H9 (cell line): ENCODE measurements around the gene DGKG. TPM values are rescaled to one million over a fixed set of nuclear protein-coding genes. Genes with fewer than 3 reads are reported as not detected.

Experiments
- DNase-seq: peaks from one replicate; pipeline ENCODE4 v3.0.0-alpha.2; 2017
- H2AFZ ChIP-seq: one replicate; pipeline ENCODE4 v1.6.1; 2013; ENCODE audit warnings: mild to moderate bottlenecking, low read length, control low read depth, moderate library complexity
- H2AK5ac ChIP-seq: 2 replicates; pipeline ENCODE4 v1.6.1; 2013; ENCODE audit warnings: low read length, control low read depth, mixed read lengths; ENCODE audit not compliant: insufficient read length
- H2BK120ac ChIP-seq: one replicate; pipeline ENCODE4 v1.6.1; 2013; ENCODE audit warnings: low read depth, mild to moderate bottlenecking, low read length, control low read depth, inconsistent platforms; ENCODE audit not compliant: poor library complexity, severe bottlenecking
- H2BK12ac ChIP-seq: 2 replicates; pipeline ENCODE4 v1.6.1; 2013; ENCODE audit warnings: low read length, control low read depth, mixed read lengths, low read depth; ENCODE audit not compliant: insufficient read length
- H2BK15ac ChIP-seq: 2 replicates; pipeline ENCODE4 v1.6.1; 2013; ENCODE audit warnings: low read depth, low read length, control low read depth
- H2BK20ac ChIP-seq: one replicate; pipeline ENCODE4 v1.6.1; 2013; ENCODE audit warnings: low read depth, mild to moderate bottlenecking, low read length, control low read depth, inconsistent platforms; ENCODE audit not compliant: poor library complexity, severe bottlenecking
- H2BK5ac ChIP-seq: 2 replicates; pipeline ENCODE4 v1.6.1; 2013; ENCODE audit warnings: low read length, control low read depth, mixed read lengths; ENCODE audit not compliant: insufficient read length
- H3K14ac ChIP-seq: 2 replicates; pipeline ENCODE4 v1.6.1; 2013; ENCODE audit warnings: low read length, control low read depth; ENCODE audit not compliant: insufficient read depth
- H3K18ac ChIP-seq: 2 replicates; pipeline ENCODE4 v1.6.1; 2013; ENCODE audit warnings: low read depth, mild to moderate bottlenecking, mixed read lengths, low read length, control low read depth; ENCODE audit not compliant: insufficient read length
- H3K23ac ChIP-seq: 2 replicates; pipeline ENCODE4 v1.6.1; 2013; ENCODE audit warnings: low read length, control low read depth, mixed read lengths, low read depth; ENCODE audit not compliant: insufficient read length
- H3K23me2 ChIP-seq: 2 replicates; pipeline ENCODE4 v1.6.1; 2013; ENCODE audit warnings: low read depth, mild to moderate bottlenecking, mixed read lengths, low read length, control low read depth; ENCODE audit not compliant: insufficient read length, poor library complexity, severe bottlenecking
- H3K27ac ChIP-seq: 2 replicates; pipeline ENCODE4 v1.5.1; 2013; ENCODE audit warnings: low read length, control low read depth, mixed read lengths, low read depth; ENCODE audit not compliant: insufficient read length
- H3K27me3 ChIP-seq: 2 replicates; pipeline ENCODE4 v1.6.1; 2013; ENCODE audit warnings: low read length, control low read depth, inconsistent platforms; ENCODE audit not compliant: insufficient read depth
- H3K4ac ChIP-seq: 2 replicates; pipeline ENCODE4 v1.6.1; 2013; ENCODE audit warnings: low read depth, mild to moderate bottlenecking, control low read depth, inconsistent platforms, low read length, moderate library complexity
- H3K4me1 ChIP-seq: 2 replicates; pipeline ENCODE4 v1.6.1; 2013; ENCODE audit warnings: low read length, control low read depth, inconsistent platforms; ENCODE audit not compliant: insufficient read depth
- H3K4me2 ChIP-seq: 2 replicates; pipeline ENCODE4 v1.6.1; 2013; ENCODE audit warnings: low read length, control low read depth, mixed read lengths; ENCODE audit not compliant: insufficient read length, insufficient read depth
- H3K56ac ChIP-seq: 2 replicates; pipeline ENCODE4 v1.6.1; 2013; ENCODE audit warnings: low read depth, mild to moderate bottlenecking, mixed read lengths, low read length, control low read depth; ENCODE audit not compliant: insufficient read length
- H3K79me1 ChIP-seq: 2 replicates; pipeline ENCODE4 v1.6.1; 2013; ENCODE audit warnings: low read depth, mild to moderate bottlenecking, moderate library complexity, low read length, control low read depth, inconsistent platforms; ENCODE audit not compliant: insufficient read depth, poor library complexity, severe bottlenecking
- H3K79me2 ChIP-seq: 2 replicates; pipeline ENCODE4 v1.6.1; 2013; ENCODE audit warnings: low read length, control low read depth, inconsistent platforms; ENCODE audit not compliant: insufficient read depth
- H3K9ac ChIP-seq: 2 replicates; pipeline ENCODE4 v1.6.1; 2013; ENCODE audit warnings: low read length, control low read depth, mixed read lengths; ENCODE audit not compliant: insufficient read length; ENCODE audit errors: extremely low read depth
- H3K9me3 ChIP-seq: one replicate; pipeline ENCODE4 v1.6.1; 2013; ENCODE audit warnings: low read depth, low read length, inconsistent platforms; ENCODE audit not compliant: control insufficient read depth
- H3T11ph ChIP-seq: one replicate; pipeline ENCODE4 v1.6.1; 2013; ENCODE audit warnings: mild to moderate bottlenecking, low read length, control low read depth, inconsistent platforms
- H4K20me1 ChIP-seq: one replicate; pipeline ENCODE4 v1.6.1; 2013; ENCODE audit not compliant: control insufficient read depth, insufficient read length, insufficient read depth
- H4K5ac ChIP-seq: 2 replicates; pipeline ENCODE4 v1.6.1; 2013; ENCODE audit warnings: low read depth, mild to moderate bottlenecking, mixed read lengths, low read length, control low read depth; ENCODE audit not compliant: insufficient read length
- H4K8ac ChIP-seq: replicated peaks from 2 replicates; pipeline ENCODE4 v1.6.1; 2013; ENCODE audit warnings: low read length, control low read depth, mixed read lengths, low read depth; ENCODE audit not compliant: insufficient read length
- H4K91ac ChIP-seq: 2 replicates; pipeline ENCODE4 v1.6.1; 2013; ENCODE audit warnings: low read depth, mild to moderate bottlenecking, moderate library complexity, mixed read lengths, low read length, control low read depth; ENCODE audit not compliant: insufficient read length
- H3K27ac Mint-ChIP-seq, 3 experiments: 2 replicates in 2 of 3; 3 replicates in 1 of 3; pipeline ENCODE4 v1.8.0; 2020 to 2021; ENCODE audit warnings: mixed read lengths in 3 of 3, mild to moderate bottlenecking in 1 of 3, moderate library complexity in 1 of 3
- H3K27me3 Mint-ChIP-seq: 2 replicates; pipeline ENCODE4 v1.8.0; 2021; ENCODE audit warnings: low read depth, mild to moderate bottlenecking, moderate library complexity, mixed read lengths
- H3K36me3 Mint-ChIP-seq, 3 experiments: 2 replicates in 2 of 3; 3 replicates in 1 of 3; pipeline ENCODE4 v1.8.0; 2020 to 2021; ENCODE audit warnings: low read depth in 3 of 3, mixed read lengths in 3 of 3; ENCODE audit not compliant: insufficient read depth in 1 of 3
- H3K4me1 Mint-ChIP-seq, 2 experiments: 2 replicates each; pipeline ENCODE4 v1.8.0; 2020; ENCODE audit warnings: mixed read lengths in 2 of 2
- H3K4me3 Mint-ChIP-seq, 2 experiments: 2 replicates in 1 of 2; 3 replicates in 1 of 2; pipeline ENCODE4 v1.8.0; 2020 to 2021; ENCODE audit warnings: mild to moderate bottlenecking in 2 of 2, mixed read lengths in 2 of 2, moderate library complexity in 1 of 2
- H3K9me3 Mint-ChIP-seq, 2 experiments: 2 replicates in 1 of 2; 3 replicates in 1 of 2; pipeline ENCODE4 v1.8.0; 2020; ENCODE audit warnings: mild to moderate bottlenecking in 2 of 2, mixed read lengths in 2 of 2, moderate library complexity in 1 of 2
- CTCF ChIP-seq: fragments of 200-600 bp; sonication (generic); conservative IDR thresholded peaks from 3 replicates; pipeline ENCODE4 v1.8.0; 2021; ENCODE audit warnings: antibody characterized with exemption, mild to moderate bottlenecking
- WGBS: extraction: QIAGEN DNeasy Blood & Tissue Kit; methylation state at CpG from one replicate; pipeline ENCODE4 v1.1.7; 2013; ENCODE audit warnings: missing lambda C conversion rate, low lambda C conversion rate, mixed read lengths; ENCODE audit not compliant: insufficient read length; ENCODE audit errors: extremely low coverage; 5-methylcytosine and 5-hydroxymethylcytosine counted together
- total RNA-seq: library from RNA; stranded (reverse); gene quantifications from 2 replicates; pipeline ENCODE4 v1.2.1, GENCODE V29; 2021

Gene DGKG
- total RNA-seq, 1 experiment from 2014 or later: not detected

GRCh38 chr3:186214670-186215069 is 147.4 kb downstream of the DGKG start:
- TF ChIP-seq CTCF: no peak
- Mint-ChIP-seq H3K4me3 (no peak overlapping the region), H3K9me3 (no peaks in the 10 kb centered on the region), H3K27me3 (peaks cover 32% of the 10 kb centered on the region), H3K36me3 (no peaks in the 10 kb centered on the region; a peak in 1 of 7 replicates), H3K27ac (no peak overlapping the region), H3K4me1 (peaks cover 18 to 23% of the 10 kb centered on the region in 2 experiments)
- H2BK5ac ChIP-seq: no peak overlapping the region
- H3K79me1 ChIP-seq: no peaks in the 10 kb centered on the region
- H3K23ac ChIP-seq: no peak overlapping the region
- DNase-seq: no peak
- H2AFZ ChIP-seq: no peak overlapping the region
- H4K91ac ChIP-seq: no peak overlapping the region
- no peaks in the 10 kb centered on the region for H3K27me3 ChIP-seq
- no peak overlapping the region for H3K9ac ChIP-seq
- no peak overlapping the region for H3K4ac ChIP-seq
- no peak overlapping the region for H3K18ac ChIP-seq
- no peak overlapping the region for H4K8ac ChIP-seq
- WGBS: no CpG with 5 or more reads among the region's 2 CpGs
- H3K79me2 ChIP-seq: no peaks in the 10 kb centered on the region
- H3T11ph ChIP-seq: no peak overlapping the region
- no peak overlapping the region for H2BK120ac ChIP-seq
- no peaks in the 10 kb centered on the region for H3K9me3 ChIP-seq
- no peak overlapping the region for H3K14ac ChIP-seq
- no peak overlapping the region for H4K5ac ChIP-seq
- no peaks in the 10 kb centered on the region; the same call in 1 of the 2 replicates for H3K4me1 ChIP-seq
- H2AK5ac ChIP-seq: no peak overlapping the region
- no peaks in the 10 kb centered on the region for H4K20me1 ChIP-seq
- H3K4me2 ChIP-seq: no peak overlapping the region
- H3K56ac ChIP-seq: no peak overlapping the region
- no peak overlapping the region for H2BK20ac ChIP-seq
- no peak overlapping the region for H3K27ac ChIP-seq
- no peak overlapping the region for H2BK15ac ChIP-seq
- no peaks in the 10 kb centered on the region for H3K23me2 ChIP-seq
- H2BK12ac ChIP-seq: no peak overlapping the region
